Nucleus accumbens (tissue), 56 donors: ENCODE results near the gene CLDN17.

Source experiments
- DNase-seq, 56 donors: peaks; one replicate each; lab custom pipeline; 2025; lab: John Stamatoyannopoulos, UW

Gene CLDN17, protein sequence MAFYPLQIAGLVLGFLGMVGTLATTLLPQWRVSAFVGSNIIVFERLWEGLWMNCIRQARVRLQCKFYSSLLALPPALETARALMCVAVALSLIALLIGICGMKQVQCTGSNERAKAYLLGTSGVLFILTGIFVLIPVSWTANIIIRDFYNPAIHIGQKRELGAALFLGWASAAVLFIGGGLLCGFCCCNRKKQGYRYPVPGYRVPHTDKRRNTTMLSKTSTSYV

DNA sequence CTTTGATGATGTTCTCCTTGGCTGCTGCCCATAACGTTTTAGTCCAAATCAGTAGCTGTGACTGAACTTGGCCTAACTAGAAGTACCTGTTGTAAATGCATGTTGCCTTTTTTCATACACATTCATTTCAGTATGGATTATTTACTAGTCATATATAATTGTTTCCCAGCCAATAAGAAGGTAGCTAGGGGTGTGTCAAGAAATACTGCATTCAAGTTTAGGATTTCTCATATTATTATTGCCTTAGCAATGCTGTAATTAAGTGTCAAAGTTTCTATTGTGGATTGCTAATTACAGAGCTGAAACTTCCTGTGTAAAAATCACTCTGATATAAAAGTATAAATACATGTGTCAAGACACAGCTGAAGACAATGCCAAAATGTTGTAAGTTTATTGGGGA, at the start of gene CLDN17:
TSS of gene CLDN17 (minus strand) at position 101 of the 400 bp plus-strand sequence. CDS start 188 bp downstream, outside the sequence.
- DNase-seq = no peak

DNA sequence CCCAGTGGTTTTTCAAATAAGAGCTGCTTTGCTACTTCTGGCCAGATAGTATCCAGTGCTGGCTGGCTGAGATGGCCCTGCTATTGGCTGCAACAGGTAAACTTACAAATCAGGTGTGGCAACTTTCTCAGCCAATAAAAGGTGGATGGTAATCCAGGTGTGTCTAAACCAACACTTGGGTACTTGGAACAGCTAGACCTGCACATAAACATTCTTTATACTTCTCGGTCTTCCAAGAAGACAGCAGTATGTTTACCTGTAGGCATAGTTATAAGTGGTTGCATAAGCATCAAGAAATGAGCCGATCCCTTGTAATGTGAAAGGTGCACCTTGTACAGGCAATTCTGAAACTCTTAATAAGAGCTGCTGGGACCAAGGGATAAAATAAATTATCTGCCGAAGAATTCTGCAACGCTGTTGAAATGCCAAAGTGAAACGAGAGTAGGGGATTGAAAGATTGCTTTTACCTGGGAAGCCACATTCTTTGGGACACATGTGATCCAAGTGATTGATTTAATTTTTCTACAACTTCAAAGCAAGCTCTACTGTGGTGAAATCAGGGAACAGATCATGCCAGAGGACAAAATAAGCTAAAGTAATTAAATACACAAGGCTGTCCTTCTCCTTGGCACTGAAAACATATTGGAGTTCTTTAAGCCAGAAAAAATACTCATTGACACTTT, 49.6 kb upstream of the CLDN17 start, which contains the start of gene CLDN8:
TSS of gene CLDN8 (minus strand) at position 57 of the 683 bp plus-strand sequence. CDS start 172 bp downstream, outside the sequence.
- DNase-seq = no peak

DNA sequence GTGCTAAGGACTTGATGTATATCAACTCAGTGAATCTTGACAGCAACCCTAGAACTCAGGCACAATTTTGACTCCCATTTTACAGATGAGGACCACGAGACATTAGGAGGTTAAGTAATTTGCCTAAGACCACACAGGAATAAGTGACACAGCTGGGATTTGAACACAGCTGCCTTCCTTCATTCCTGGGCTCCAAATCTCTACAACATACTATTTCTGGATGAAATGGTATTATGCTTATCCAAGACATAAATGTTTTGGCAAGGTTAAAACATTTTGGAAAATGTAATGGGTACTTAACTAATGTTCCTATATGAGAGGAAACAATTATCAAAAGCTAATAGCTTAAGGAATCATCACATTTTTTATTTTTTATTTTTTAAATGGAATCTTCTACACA, 44.5 kb upstream of the CLDN17 start:
- no peak for DNase-seq

DNA sequence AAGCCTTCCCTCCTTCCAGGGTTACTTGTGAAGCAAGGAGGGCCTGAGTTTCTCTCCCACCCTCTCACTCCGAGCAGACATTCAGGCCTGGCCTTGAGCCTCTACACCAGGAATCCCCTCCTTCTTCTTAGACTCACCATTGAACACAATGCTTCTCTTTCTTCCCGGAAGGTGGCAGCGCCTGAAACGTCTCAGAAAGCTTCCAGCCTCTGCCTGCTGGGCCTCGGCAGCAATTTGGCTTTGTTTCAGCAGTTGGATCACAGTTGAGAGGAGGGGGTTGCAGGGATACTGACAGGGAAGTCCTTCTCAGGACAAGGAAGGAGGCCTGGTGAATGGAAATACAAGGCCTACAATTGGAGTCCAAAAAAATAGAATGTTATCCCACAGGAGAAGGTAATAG, 43.0 kb upstream of the CLDN17 start:
- DNase-seq = no peak

DNA sequence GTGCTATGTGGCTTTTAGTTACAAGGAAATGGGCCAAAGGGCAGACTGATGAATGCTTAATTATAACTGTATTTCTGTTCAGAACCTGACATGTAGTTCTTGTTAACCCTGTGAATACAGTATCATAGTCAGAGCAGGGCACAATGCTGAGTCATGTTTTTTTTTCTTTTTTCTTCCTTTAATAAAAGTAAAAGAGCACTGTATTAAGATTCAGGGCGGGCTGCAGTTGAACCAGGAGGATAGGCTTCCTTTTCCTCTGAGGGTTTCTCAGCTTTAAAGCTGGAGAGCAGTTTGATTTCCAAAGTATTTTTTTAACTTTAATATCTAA, 40.6 kb upstream of the CLDN17 start:
- no peak for DNase-seq

DNA sequence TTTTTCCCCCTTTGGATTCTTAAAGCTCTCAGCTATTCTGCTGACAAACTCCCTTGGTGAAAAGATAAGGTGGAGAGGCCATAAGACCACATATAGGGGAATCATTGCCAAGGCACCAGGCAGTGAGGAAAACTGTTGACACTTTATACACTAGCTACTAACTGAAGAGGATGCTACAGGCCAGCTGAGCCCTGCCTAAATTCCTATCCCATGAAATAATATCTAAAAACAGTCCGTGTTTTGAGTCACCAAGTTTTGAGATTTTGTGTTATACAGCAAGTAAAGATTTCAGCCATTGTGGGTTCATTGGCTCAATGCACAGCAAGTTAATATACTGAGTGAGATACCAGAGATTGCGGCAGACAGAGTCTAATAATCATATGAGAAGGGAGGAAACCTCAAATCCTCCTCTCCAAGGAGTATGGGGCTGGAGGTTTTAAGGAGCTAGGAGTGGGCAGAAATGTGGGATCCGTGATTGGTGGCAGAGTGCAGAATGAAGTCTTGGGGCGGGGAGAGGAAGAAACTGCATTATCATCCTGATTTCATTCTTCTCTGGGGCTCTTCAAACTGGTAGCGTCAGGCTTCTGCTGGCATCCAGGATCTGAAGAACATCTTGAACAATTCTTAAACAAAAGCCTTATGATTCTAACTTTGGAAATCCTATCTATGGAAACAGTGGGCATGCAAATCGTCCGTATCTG, 40.1 kb upstream of the CLDN17 start:
- no peak for DNase-seq

DNA sequence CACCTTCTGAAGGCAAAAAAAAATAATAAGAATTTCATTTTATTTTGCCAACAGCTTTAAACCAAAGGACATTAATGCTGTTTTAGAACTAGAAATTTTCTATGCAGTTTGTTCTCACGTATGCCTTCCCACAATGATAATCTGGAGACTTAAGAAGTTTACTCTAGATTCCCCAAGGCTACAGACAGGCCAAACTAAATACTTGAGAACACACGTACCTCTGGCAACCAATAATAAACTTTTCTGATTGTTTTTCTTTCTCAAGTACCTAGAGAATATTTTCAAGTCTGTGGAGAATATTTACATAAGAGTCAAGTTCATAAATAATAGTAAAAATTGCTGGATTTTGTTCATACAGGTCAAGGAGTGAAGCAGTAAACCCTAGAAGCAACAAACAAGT, 33.4 kb upstream of the CLDN17 start:
- DNase-seq = no peak

DNA sequence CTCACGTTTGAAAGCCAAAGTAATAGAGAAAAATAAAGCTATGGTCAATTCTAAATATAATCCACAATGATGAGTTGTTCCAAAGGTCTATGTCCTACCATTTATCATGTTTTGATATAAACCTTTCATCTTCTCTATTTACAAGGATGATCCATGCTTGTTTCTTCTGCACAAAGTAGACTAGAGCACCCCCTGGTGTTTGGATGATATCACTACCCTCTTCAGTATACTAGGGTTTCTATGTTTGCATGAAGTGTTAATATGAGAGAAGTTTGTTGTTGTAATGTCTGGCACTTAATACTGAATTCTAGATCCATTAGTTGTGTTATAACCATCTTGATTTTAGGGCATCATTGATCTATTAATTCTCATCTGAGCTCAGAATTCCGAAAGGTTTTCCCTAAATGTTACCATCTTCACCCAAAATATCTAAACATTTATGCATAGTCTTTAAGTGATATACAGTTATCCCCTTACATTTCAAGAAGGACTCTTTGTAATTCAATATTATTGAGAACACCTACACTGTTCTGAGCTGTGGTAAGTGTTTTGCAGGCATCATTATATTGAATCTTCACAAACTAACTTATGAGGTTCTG, 28.2 kb upstream of the CLDN17 start:
- DNase-seq = no peak

DNA sequence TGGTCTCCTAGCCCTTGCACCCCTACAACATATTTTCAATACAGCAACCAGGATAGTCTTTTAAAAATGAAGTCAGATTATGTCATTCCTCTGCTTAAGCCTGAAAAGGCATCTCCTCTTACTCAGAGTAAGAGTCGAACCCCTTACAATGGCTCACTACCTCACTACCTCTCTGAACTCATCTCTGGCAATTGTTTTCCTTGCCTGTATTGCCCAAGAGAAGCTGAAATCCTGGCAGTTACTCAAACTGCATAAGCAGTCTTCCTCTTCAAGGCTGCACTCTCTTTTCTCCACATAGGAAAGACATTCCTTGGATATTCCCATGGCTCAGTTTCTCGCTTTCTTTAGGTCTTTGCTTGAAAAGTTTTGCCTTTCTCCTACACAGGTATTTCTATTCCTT, 26.6 kb upstream of the CLDN17 start:
- no peak for DNase-seq

DNA sequence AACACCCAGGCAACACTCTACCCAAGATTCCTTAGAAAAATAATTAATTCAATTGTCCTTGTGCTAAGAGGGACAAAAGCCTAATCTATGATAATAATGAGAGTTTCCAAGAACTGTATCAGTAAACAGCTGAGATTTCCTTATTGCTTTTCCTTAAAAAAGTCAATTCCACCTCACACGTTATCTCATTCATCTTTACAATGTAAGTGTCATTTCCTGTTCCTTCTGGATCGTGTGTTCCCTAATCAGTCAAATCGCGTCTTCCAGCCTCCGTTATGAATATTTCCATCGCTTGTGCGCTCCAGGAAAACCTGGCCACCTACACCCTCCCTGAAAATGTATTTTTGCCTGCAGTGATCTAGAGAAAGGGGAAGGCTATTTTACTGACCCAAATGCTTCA, 23.9 kb upstream of the CLDN17 start:
- DNase-seq = no peak

DNA sequence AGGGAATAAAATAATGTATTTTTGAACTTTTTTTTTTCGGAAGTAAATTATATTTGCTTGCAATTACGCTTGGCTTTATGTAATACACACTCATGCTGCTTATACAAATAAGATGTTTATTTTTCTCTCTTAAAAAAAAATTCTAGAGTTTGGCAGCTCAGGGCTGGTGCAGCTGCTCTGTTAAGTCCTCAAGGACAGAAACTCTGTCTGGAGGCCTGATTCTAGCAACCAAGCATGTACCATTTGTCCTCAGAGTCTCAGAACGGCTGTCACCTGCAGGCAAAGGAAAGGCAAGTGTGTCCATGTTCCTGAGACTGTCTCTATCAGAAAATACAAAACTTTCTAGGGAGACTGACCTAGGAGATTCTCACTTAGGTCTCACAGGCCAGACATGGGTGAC, 23.2 kb upstream of the CLDN17 start:
- no peak for DNase-seq

DNA sequence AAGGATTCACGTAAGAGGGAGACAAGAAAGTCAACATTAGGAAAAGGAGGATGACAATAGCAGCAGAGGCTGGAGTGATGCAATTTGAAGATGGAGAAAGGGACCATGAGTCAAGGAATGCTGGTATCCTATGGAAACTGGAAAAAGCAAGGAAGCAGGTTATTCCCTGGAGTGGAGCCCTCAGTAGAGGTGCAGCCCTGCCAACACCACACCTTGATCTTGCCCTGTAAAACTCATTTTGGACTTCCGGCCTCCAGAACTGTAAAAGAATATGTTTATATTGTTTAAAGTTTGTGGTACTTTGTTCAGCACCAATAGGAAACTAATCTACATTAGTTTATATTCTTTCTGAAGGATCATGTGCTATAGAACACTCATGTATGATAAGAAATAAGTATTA, 19.6 kb upstream of the CLDN17 start:
- no peak for DNase-seq

DNA sequence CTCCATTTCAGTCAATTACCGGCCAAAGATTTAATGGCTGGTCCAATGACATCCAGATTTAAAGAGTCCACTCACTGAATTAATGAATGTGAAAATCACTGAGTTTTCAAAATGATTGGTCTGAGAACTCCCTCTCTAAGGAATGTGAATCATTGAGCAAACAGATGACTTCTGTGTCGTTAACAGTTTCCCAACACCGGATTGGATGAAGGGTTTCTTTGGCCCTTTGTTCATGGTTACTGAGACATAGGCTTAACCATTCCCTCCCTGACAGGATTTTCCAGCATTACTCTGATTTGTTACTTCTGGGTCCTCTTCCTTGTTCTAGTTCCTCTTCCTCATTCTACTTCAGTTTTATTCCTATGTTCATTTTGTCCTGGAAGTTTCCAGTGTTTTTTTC, 1.5 kb upstream of the CLDN17 start:
- no peak for DNase-seq

DNA sequence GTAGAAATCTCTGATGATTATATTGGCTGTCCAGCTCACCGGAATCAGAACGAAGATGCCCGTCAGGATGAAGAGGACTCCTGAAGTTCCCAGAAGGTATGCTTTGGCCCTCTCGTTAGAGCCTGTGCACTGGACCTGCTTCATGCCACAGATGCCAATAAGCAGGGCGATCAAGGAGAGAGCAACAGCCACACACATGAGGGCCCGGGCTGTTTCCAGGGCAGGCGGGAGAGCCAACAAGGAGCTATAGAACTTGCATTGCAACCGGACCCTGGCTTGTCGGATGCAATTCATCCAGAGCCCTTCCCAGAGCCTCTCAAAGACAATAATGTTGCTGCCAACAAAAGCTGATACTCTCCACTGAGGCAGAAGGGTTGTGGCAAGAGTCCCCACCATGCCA, 434 bp downstream of the CLDN17 start:
- no peak for DNase-seq

DNA sequence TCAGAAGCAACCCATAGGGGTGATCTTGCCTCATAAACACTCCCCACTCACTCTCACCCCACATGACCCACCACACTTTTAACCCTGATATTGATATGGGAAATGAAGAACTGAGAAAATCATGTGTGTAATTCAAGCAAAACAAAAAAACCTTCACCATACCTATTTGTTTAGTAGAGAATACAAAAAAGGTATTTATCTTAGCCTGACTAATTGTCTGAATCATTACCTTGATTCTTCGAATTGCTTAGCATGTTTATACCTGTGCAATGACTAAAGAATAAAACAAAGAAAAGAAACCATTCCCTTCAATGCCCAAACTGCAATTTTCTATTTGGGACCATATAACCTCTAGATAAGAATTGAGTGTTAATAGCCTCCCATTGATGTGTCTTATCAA, 1.8 kb downstream of the CLDN17 start:
- DNase-seq = no peak

DNA sequence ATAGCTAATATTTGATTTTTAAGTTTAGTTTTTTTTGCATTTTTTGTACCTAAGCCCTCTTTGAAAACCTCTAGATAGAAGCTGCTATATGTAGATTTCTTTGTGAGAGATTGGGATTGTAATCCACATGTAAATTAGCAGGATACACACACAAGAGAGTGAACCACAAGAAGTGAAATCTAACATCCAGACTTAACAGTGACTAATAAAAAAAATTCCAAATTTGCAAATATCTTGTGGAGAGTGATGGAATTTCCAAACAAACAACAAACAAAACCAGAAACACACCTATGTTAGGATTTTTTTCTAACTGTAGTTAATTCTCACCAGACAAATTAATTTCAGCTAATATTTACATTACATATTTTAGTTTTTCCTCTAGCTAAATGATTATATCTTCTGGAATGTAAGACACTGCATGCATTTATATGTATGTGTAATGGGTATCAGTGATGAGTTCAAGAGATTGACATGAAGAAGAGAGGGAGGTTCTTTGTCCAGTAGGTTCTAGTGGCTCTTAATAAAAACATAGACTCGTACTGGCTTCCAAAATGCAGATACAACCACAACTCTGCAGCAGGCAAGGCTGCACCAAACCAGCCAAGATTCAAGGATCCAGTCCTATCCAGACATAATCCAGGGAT, 12.8 kb downstream of the CLDN17 start:
- no peak for DNase-seq

DNA sequence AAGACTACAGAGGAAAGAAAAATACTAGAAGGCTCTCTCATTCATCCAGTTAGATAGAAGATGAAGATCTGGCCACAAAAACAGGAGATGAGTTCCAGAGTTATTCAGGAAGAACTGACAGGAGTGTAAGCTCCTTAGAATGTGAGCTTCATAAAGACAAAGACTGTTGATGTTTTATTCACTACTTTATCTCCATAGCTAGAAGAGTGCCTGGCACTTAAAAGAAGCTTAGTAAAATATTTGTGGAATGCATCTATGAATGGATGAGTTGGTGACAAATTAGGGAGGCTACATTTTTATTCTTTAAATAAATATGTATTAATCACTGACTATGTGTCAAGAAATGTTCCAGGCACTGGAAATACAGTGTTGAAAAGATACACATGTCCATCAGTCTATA, 13.8 kb downstream of the CLDN17 start:
- no peak for DNase-seq

DNA sequence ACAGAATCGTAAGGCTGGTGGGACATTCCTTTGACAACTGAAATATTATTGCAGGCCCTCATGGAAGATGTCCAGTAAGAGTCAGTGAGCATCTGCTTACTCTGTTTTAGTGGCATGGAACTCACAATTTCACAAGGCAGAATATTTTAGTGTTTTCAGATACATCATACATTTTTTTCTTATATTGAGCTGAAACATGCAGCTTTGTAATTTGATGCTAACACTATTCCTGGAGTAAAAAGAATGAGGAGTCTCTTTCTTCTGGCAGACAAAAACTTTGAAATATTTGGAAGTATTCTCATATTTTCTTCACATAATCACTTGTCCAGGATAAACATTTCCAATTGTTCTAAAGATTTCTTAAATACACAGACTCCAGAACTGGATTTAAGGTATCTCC, 17.7 kb downstream of the CLDN17 start:
- DNase-seq = no peak

DNA sequence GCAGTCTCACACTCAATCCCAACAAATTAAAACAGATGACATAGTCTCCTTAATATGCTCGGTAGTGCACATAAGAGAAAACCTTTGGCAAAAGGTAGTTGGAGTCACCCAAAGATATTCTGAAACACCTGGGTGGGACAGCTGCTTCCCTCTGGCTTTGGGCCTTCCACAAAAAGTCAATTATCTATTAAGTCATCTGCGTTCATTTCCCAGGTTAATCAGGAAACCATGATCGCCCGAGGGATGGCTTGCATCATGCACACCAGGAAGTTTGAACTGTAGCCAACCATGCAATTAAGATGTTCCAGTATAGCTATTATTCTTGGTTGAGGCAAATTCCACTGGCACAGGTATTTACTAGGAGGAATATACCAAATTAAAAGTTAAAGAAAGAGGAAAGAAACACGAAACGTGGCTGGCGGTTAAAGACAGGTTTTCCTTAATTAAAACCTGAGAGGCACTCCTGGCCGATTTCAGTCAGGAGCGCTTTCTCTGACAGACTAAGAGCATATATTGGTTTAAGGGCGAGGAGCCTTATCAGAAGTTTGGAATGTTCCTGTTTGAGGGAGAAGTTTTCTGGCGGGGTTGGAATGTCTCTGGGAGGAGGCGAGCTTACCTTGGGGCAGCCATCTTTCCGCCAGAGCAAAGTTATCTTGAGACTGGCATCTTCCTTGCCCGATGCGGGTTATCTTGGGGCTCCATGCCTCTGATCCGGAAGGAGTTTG, 19.9 kb downstream of the CLDN17 start:
- no peak for DNase-seq

DNA sequence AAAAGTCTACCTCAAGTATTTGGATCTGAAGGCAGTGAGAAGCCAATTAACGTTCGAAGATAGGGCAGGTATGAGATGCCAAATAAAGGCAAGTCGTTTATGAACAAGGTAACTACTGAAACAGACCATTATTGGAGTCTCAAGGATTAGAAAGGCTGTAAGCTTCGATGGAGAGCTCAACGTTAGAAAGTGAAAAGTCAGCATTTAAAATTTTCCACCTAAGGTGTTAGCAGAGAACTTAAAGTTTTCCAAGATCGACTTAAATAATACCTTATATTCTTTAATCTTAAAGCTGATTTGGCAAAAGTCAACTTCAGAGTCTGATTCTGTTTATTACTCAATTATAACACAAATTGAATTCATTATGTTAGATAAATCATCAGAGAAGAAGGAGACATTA, 28.1 kb downstream of the CLDN17 start:
- DNase-seq = no peak
